SK-N-SH treated with all-trans-retinoic acid at 6 μM for 48 hours (cell line): ENCODE results near the gene GAD1.

ENCODE experiments used
- ATAC-seq: fragments of 200-7000 bp; cut with Tn5 transposase; 3 replicates; pipeline ENCODE4 v1.9.1; 2020; ENCODE audit warnings: mild to moderate bottlenecking, moderate library complexity
- ARNTL ChIP-seq: fragments of 450-650 bp; formaldehyde crosslinking; IDR thresholded peaks from 2 replicates; pipeline ENCODE4 v1.5.0; 2020; ENCODE audit warnings: low read depth, mild to moderate bottlenecking, moderate library complexity, borderline replicate concordance
- CREB5 ChIP-seq: fragments of 250-450 bp; sonication (Bioruptor Pico); IDR thresholded peaks from 2 replicates; pipeline ENCODE4 v1.5.1; 2020; ENCODE audit warnings: low read depth, mild to moderate bottlenecking, moderate library complexity
- CSDC2 ChIP-seq: fragments of 250-450 bp; sonication (Bioruptor Pico); IDR thresholded peaks from 2 replicates; pipeline ENCODE4 v1.5.0; 2020; ENCODE audit warnings: mild to moderate bottlenecking, moderate library complexity
- ESRRG ChIP-seq: fragments of 250-450 bp; sonication (Bioruptor Pico); IDR thresholded peaks from 2 replicates; pipeline ENCODE4 v1.6.1; 2021; ENCODE audit warnings: mild to moderate bottlenecking
- ISL1 ChIP-seq: fragments of 250-450 bp; sonication (Bioruptor Pico); IDR thresholded peaks from 2 replicates; pipeline ENCODE4 v2.1.2; 2022; ENCODE audit warnings: mild to moderate bottlenecking, moderate library complexity
- POU6F1 ChIP-seq: fragments of 250-450 bp; sonication (Bioruptor Pico); IDR thresholded peaks from 2 replicates; pipeline ENCODE4 v1.8.0; 2021; ENCODE audit warnings: low read depth, mild to moderate bottlenecking, moderate library complexity, borderline replicate concordance
- PPARA ChIP-seq: fragments of 250-450 bp; sonication (Bioruptor Pico); IDR thresholded peaks from 2 replicates; pipeline ENCODE4 v1.5.0; 2020; ENCODE audit warnings: mild to moderate bottlenecking, borderline replicate concordance
- TCF4 ChIP-seq: fragments of 250-450 bp; sonication (Bioruptor Pico); IDR thresholded peaks from 2 replicates; pipeline ENCODE4 v1.8.0; 2021; ENCODE audit warnings: mild to moderate bottlenecking, moderate library complexity, borderline replicate concordance
- TOX ChIP-seq: fragments of 250-450 bp; sonication (Bioruptor Pico); IDR thresholded peaks from 2 replicates; pipeline ENCODE4 v1.8.0; 2021; ENCODE audit warnings: mild to moderate bottlenecking, moderate library complexity, borderline replicate concordance
- ZC3H10 ChIP-seq: fragments of 250-450 bp; sonication (Bioruptor Pico); IDR thresholded peaks from 2 replicates; pipeline ENCODE4 v1.5.1; 2021; ENCODE audit warnings: mild to moderate bottlenecking, moderate library complexity
- ZNF565 ChIP-seq: fragments of 450-650 bp; formaldehyde crosslinking; conservative IDR thresholded peaks from 2 replicates; pipeline ENCODE4 v1.5.0; 2020; ENCODE audit warnings: low read depth, mild to moderate bottlenecking, moderate library complexity
- TF ChIP-seq, protein P1 (sequence below): fragments of 250-450 bp; sonication (Bioruptor Pico); IDR thresholded peaks from 2 replicates; pipeline ENCODE4 v1.5.1; 2021; ENCODE audit warnings: mild to moderate bottlenecking, moderate library complexity
- TF ChIP-seq, protein P2 (sequence below): fragments of 250-450 bp; sonication (Bioruptor Pico); IDR thresholded peaks from 2 replicates; pipeline ENCODE4 v1.5.0; 2020; ENCODE audit warnings: mild to moderate bottlenecking, moderate library complexity
- TF ChIP-seq, protein P3 (sequence below): fragments of 250-450 bp; sonication (Bioruptor Pico); IDR thresholded peaks from 2 replicates; pipeline ENCODE4 v1.8.0; 2020; ENCODE audit warnings: mild to moderate bottlenecking, moderate library complexity, borderline replicate concordance

Gene GAD1

GRCh38 chr2:170824526-170825015, 7.9 kb downstream of the GAD1 start (continued):
- TF ChIP-seq, protein P1, sequence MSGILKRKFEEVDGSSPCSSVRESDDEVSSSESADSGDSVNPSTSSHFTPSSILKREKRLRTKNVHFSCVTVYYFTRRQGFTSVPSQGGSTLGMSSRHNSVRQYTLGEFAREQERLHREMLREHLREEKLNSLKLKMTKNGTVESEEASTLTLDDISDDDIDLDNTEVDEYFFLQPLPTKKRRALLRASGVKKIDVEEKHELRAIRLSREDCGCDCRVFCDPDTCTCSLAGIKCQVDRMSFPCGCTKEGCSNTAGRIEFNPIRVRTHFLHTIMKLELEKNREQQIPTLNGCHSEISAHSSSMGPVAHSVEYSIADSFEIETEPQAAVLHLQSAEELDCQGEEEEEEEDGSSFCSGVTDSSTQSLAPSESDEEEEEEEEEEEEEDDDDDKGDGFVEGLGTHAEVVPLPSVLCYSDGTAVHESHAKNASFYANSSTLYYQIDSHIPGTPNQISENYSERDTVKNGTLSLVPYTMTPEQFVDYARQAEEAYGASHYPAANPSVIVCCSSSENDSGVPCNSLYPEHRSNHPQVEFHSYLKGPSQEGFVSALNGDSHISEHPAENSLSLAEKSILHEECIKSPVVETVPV (CRISPR knock-in tag): no peak
- TF ChIP-seq, all 23 proteins: peak for 0

- TF ChIP-seq, protein P2, sequence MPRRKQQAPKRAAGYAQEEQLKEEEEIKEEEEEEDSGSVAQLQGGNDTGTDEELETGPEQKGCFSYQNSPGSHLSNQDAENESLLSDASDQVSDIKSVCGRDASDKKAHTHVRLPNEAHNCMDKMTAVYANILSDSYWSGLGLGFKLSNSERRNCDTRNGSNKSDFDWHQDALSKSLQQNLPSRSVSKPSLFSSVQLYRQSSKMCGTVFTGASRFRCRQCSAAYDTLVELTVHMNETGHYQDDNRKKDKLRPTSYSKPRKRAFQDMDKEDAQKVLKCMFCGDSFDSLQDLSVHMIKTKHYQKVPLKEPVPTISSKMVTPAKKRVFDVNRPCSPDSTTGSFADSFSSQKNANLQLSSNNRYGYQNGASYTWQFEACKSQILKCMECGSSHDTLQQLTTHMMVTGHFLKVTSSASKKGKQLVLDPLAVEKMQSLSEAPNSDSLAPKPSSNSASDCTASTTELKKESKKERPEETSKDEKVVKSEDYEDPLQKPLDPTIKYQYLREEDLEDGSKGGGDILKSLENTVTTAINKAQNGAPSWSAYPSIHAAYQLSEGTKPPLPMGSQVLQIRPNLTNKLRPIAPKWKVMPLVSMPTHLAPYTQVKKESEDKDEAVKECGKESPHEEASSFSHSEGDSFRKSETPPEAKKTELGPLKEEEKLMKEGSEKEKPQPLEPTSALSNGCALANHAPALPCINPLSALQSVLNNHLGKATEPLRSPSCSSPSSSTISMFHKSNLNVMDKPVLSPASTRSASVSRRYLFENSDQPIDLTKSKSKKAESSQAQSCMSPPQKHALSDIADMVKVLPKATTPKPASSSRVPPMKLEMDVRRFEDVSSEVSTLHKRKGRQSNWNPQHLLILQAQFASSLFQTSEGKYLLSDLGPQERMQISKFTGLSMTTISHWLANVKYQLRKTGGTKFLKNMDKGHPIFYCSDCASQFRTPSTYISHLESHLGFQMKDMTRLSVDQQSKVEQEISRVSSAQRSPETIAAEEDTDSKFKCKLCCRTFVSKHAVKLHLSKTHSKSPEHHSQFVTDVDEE: no peak
- TF ChIP-seq ARNTL (no peak), TCF4 (CRISPR knock-in tag) (no peak), TOX (CRISPR knock-in tag) (no peak), CREB5 (CRISPR knock-in tag) (no peak), POU6F1 (CRISPR knock-in tag) (no peak), ISL1 (CRISPR knock-in tag) (no peak), ESRRG (CRISPR knock-in tag) (no peak), CSDC2 (CRISPR knock-in tag) (no peak), ZC3H10 (no peak), PPARA (CRISPR knock-in tag) (no peak), ZNF565 (CRISPR knock-in tag) (no peak)
- TF ChIP-seq, protein P1 (CRISPR knock-in tag): no peak
- TF ChIP-seq, protein P3, sequence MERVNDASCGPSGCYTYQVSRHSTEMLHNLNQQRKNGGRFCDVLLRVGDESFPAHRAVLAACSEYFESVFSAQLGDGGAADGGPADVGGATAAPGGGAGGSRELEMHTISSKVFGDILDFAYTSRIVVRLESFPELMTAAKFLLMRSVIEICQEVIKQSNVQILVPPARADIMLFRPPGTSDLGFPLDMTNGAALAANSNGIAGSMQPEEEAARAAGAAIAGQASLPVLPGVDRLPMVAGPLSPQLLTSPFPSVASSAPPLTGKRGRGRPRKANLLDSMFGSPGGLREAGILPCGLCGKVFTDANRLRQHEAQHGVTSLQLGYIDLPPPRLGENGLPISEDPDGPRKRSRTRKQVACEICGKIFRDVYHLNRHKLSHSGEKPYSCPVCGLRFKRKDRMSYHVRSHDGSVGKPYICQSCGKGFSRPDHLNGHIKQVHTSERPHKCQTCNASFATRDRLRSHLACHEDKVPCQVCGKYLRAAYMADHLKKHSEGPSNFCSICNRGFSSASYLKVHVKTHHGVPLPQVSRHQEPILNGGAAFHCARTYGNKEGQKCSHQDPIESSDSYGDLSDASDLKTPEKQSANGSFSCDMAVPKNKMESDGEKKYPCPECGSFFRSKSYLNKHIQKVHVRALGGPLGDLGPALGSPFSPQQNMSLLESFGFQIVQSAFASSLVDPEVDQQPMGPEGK: no peak
- no peak for ATAC-seq
These were observed 11.3 kb downstream of the GAD1 start for GRCh38 chr2:170827841-170828532.

GRCh38 chr2:170828533-170828916, 11.8 kb downstream of the GAD1 start:
- ATAC-seq: no peak
- no peak for TF ChIP-seq CREB5 (CRISPR knock-in tag)
- TF ChIP-seq, all 23 proteins: peak for 0
